NCI-H1436 treated with DMSO at 0.1 percent for 48 hours (cell line): ENCODE results near the gene MAP3K12.
"Not testable (repeated sequence)": the region's sequence is repeated elsewhere in the genome, so short reads cannot be mapped to it uniquely, and the experiment has no call there.

Source experiments
- DNase-seq: peaks from one replicate; lab custom pipeline; 2025; lab: John Stamatoyannopoulos, UW

Gene MAP3K12

GRCh38 chr12:53474077-53474476, 25.2 kb downstream of the MAP3K12 start:
- DNase-seq: no peak

- no peak for DNase-seq
These were observed 27.1 kb downstream of the MAP3K12 start for GRCh38 chr12:53472056-53472582.

GRCh38 chr12:53468282-53468681, 31.0 kb downstream of the MAP3K12 start:
- no peak for DNase-seq

GRCh38 chr12:53467880-53468279, 31.4 kb downstream of the MAP3K12 start:
- no peak for DNase-seq

- no peak for DNase-seq
These were observed 32.2 kb downstream of the MAP3K12 start for GRCh38 chr12:53467082-53467481.

- no peak for DNase-seq
These were observed 32.6 kb downstream of the MAP3K12 start for GRCh38 chr12:53466640-53467039.

GRCh38 chr12:53465679-53466078, 33.6 kb downstream of the MAP3K12 start:
- no peak for DNase-seq

- no peak for DNase-seq
These were observed 34.4 kb downstream of the MAP3K12 start for GRCh38 chr12:53464685-53465418.

- DNase-seq: no peak
These were observed 35.3 kb downstream of the MAP3K12 start for GRCh38 chr12:53463802-53464560.

GRCh38 chr12:53462935-53463334, 36.3 kb downstream of the MAP3K12 start:
- no peak for DNase-seq

- DNase-seq: no peak
These were observed 37.7 kb downstream of the MAP3K12 start for GRCh38 chr12:53461591-53461990.

GRCh38 chr12:53461059-53461458, 38.2 kb downstream of the MAP3K12 start:
- no peak for DNase-seq

- no peak for DNase-seq
These were observed 40.2 kb downstream of the MAP3K12 start for GRCh38 chr12:53459097-53459496.

- DNase-seq: no peak
These were observed 42.4 kb downstream of the MAP3K12 start for GRCh38 chr12:53456654-53457366.

- DNase-seq: no peak
These were observed 44.6 kb downstream of the MAP3K12 start for GRCh38 chr12:53454707-53455106.

GRCh38 chr12:53453953-53454640, 45.2 kb downstream of the MAP3K12 start:
- DNase-seq: no peak

GRCh38 chr12:53452159-53453077, 46.8 kb downstream of the MAP3K12 start:
- no peak for DNase-seq

GRCh38 chr12:53451661-53452158, 47.5 kb downstream of the MAP3K12 start, which contains the start of gene PCBP2:
Gene PCBP2, plus strand, starts transcription at chr12:53452102. Its CDS starts 2,699 bp downstream, at chr12:53454801.
- peak; percentile 95 for DNase-seq

GRCh38 chr12:53450936-53451335, 48.3 kb downstream of the MAP3K12 start:
- DNase-seq: no peak

- not testable (repeated sequence) for DNase-seq
These were observed 54.5 kb downstream of the MAP3K12 start for GRCh38 chr12:53444593-53445325.
